Subcutaneous abdominal adipose tissue (tissue), 5 donors: ENCODE results near the gene ARSD.

Experiments used
- H3K27ac ChIP-seq: one replicate; pipeline ENCODE4 v1.7.0; 2013; ENCODE audit warnings: low read depth, mild to moderate bottlenecking, inconsistent platforms, low read length, moderate library complexity
- H3K27me3 ChIP-seq, 5 donors: one replicate each; pipeline ENCODE4 v1.7.0; 2013; ENCODE audit warnings: low read length in 5 of 5, inconsistent platforms in 1 of 5; ENCODE audit not compliant: control insufficient read depth in 5 of 5, insufficient read depth in 4 of 5
- H3K36me3 ChIP-seq, 5 donors: one replicate each; pipeline ENCODE4 v1.7.0; 2013; ENCODE audit warnings: low read length in 5 of 5; ENCODE audit not compliant: control insufficient read depth in 5 of 5, insufficient read depth in 5 of 5
- H3K4me1 ChIP-seq, 5 donors: one replicate each; pipeline ENCODE4 v1.7.0; 2013; ENCODE audit warnings: low read length in 5 of 5, mild to moderate bottlenecking in 3 of 5, moderate library complexity in 1 of 5; ENCODE audit not compliant: control insufficient read depth in 5 of 5, insufficient read depth in 5 of 5
- H3K4me3 ChIP-seq, 5 donors: one replicate each; pipeline ENCODE4 v1.7.0; 2013; ENCODE audit warnings: low read length in 5 of 5, low read depth in 1 of 5
- H3K9ac ChIP-seq, 5 donors: one replicate each; pipeline ENCODE4 v1.7.0; 2013; ENCODE audit warnings: low read length in 5 of 5, mild to moderate bottlenecking in 4 of 5, moderate library complexity in 3 of 5
- H3K9me3 ChIP-seq, 5 donors: one replicate each; pipeline ENCODE4 v1.7.0; 2013; ENCODE audit warnings: low read length in 5 of 5; ENCODE audit not compliant: control insufficient read depth in 5 of 5
- donor health status: healthy.
- donor health status: healthy.
- donor health status: healthy.
- donor health status: healthy.
- donor health status: healthy.

Gene ARSD

GRCh38 chrX:2862404-2862803 is 66.7 kb downstream of the ARSD start:
- peaks cover 0 to 69% (median 41%) of the 10 kb centered on the region in 5 donors for H3K36me3 ChIP-seq
- H3K9ac ChIP-seq: no peak overlapping the region
- H3K4me3 ChIP-seq: no peak overlapping the region
- H3K27me3 ChIP-seq: no peaks in the 10 kb centered on the region
- H3K9me3 ChIP-seq: no peaks in the 10 kb centered on the region
- no peak overlapping the region for H3K27ac ChIP-seq
- H3K4me1 ChIP-seq: peaks cover 0 to 10% (median 4%) of the 10 kb centered on the region in 5 donors

GRCh38 chrX:2859197-2859797 is 69.8 kb downstream of the ARSD start:
- H3K4me1 ChIP-seq: peaks cover 0 to 10% (median 0%) of the 10 kb centered on the region in 5 donors
- H3K36me3 ChIP-seq: peaks cover 6 to 69% (median 56%) of the 10 kb centered on the region in 5 donors
- H3K27ac ChIP-seq: no peak overlapping the region
- no peaks in the 10 kb centered on the region for H3K9me3 ChIP-seq
- H3K9ac ChIP-seq: no peak overlapping the region
- no peaks in the 10 kb centered on the region for H3K27me3 ChIP-seq
- no peak overlapping the region for H3K4me3 ChIP-seq

GRCh38 chrX:2857566-2857965 is 71.6 kb downstream of the ARSD start:
- Histone ChIP-seq H3K4me1 (peaks cover 0 to 5% (median 0%) of the 10 kb centered on the region in 5 donors), H3K4me3 (no peak overlapping the region)

GRCh38 chrX:2855761-2856160 is 73.4 kb downstream of the ARSD start:
- no peaks in the 10 kb centered on the region for H3K27me3 ChIP-seq
- peaks cover 6 to 49% (median 38%) of the 10 kb centered on the region in 5 donors for H3K36me3 ChIP-seq
- no peaks in the 10 kb centered on the region for H3K9me3 ChIP-seq
- H3K4me3 ChIP-seq: no peak overlapping the region
- H3K9ac ChIP-seq: no peak overlapping the region
- H3K4me1 ChIP-seq: peaks cover 0 to 9% (median 0%) of the 10 kb centered on the region in 5 donors
- no peak overlapping the region for H3K27ac ChIP-seq

More at GRCh38 chrX:2857566-2857965, 71.6 kb downstream of the ARSD start:
- Histone ChIP-seq H3K9ac (no peak overlapping the region), H3K36me3 (peaks cover 6 to 66% (median 56%) of the 10 kb centered on the region in 5 donors), H3K27me3 (no peaks in the 10 kb centered on the region), H3K27ac (no peak overlapping the region), H3K9me3 (no peaks in the 10 kb centered on the region)

- H3K36me3 ChIP-seq: peaks cover 6 to 45% (median 32%) of the 10 kb centered on the region in 5 donors
- no peaks in the 10 kb centered on the region for H3K27me3 ChIP-seq
- no peak overlapping the region for H3K4me3 ChIP-seq
- H3K9ac ChIP-seq: no peak overlapping the region
- no peaks in the 10 kb centered on the region for H3K9me3 ChIP-seq
- H3K27ac ChIP-seq: no peak overlapping the region
- peaks cover 0 to 10% (median under 1%) of the 10 kb centered on the region in 5 donors for H3K4me1 ChIP-seq
Observed at GRCh38 chrX:2854918-2855317, 74.2 kb downstream of the ARSD start.
